ENCODE data around the gene COL8A2. TPM values are rescaled to one million over a fixed set of nuclear protein-coding genes. Genes with fewer than 3 reads are reported as not detected.
"Not testable (repeated sequence)": the region's sequence is repeated elsewhere in the genome, so short reads cannot be mapped to it uniquely, and the experiment has no call there.

The COL8A2 gene
- total RNA-seq, 1 experiment from 2014 or later, result 2.3 TPM

DNA sequence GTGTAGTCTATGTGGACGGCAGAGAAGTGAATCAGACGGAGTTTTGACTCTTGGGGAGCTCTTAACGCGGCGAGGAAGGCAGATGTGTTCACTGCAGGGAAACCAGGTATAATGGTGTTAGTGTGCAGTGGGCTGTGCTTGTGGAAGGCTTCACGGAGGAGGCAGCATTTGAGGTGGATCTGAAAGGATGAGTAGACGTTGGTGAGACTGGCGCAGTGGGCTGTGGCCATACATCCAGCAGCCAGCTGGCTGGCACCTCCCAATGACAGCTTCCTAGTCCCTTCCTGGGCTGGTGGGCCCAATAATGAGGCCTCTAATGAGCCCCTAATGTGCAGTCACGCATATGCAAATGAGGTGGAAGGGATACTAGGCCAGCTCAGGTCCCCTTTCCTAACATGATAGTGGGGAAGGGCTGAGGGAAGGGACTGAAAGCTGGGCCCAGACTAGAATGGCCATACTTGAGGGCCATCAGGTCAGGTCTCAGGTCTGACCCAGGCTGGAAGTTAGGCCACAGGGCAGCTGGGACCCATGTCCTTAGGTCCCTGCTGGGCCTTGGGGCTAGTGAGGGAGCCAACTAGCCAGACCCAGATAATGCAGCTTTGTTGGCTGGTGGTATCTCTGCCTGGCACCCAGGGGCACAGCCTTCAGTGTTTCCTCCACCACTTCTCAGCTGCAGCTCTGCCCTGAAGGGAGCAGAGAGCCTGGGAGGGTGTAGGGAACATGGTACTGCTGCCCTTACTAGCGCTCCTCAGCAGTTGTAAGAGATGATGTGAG, 34.8 kb upstream of the COL8A2 start:
- TF ChIP-seq ZNF416 (CRISPR knock-in tag; IDR thresholded peaks at IDR 0.05) (no peak), OVOL2 (CRISPR knock-in tag; IDR thresholded peaks at IDR 0.05; ENCODE audit: borderline replicate concordance) (no peak), GRHL2 (CRISPR knock-in tag; IDR thresholded peaks at IDR 0.05; ENCODE audit: insufficient replicate concordance, severe bottlenecking) (no peak), GTF2I (CRISPR knock-in tag; conservative IDR thresholded peaks at IDR 0.05) (no peak), CTCF (IDR thresholded peaks at IDR 0.05) (no peak), MLX (CRISPR knock-in tag; IDR thresholded peaks at IDR 0.05) (no peak), SOX15 (CRISPR knock-in tag; IDR thresholded peaks at IDR 0.05) (no peak), NFE2L1 (CRISPR knock-in tag; IDR thresholded peaks at IDR 0.05) (no peak), ZNF423 (CRISPR knock-in tag; IDR thresholded peaks at IDR 0.05) (no peak)
- TF ChIP-seq, protein P1, sequence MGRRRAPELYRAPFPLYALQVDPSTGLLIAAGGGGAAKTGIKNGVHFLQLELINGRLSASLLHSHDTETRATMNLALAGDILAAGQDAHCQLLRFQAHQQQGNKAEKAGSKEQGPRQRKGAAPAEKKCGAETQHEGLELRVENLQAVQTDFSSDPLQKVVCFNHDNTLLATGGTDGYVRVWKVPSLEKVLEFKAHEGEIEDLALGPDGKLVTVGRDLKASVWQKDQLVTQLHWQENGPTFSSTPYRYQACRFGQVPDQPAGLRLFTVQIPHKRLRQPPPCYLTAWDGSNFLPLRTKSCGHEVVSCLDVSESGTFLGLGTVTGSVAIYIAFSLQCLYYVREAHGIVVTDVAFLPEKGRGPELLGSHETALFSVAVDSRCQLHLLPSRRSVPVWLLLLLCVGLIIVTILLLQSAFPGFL (CRISPR knock-in tag; IDR thresholded peaks at IDR 0.05; ENCODE audit: borderline replicate concordance), result no peak
- TF ChIP-seq, protein P2, sequence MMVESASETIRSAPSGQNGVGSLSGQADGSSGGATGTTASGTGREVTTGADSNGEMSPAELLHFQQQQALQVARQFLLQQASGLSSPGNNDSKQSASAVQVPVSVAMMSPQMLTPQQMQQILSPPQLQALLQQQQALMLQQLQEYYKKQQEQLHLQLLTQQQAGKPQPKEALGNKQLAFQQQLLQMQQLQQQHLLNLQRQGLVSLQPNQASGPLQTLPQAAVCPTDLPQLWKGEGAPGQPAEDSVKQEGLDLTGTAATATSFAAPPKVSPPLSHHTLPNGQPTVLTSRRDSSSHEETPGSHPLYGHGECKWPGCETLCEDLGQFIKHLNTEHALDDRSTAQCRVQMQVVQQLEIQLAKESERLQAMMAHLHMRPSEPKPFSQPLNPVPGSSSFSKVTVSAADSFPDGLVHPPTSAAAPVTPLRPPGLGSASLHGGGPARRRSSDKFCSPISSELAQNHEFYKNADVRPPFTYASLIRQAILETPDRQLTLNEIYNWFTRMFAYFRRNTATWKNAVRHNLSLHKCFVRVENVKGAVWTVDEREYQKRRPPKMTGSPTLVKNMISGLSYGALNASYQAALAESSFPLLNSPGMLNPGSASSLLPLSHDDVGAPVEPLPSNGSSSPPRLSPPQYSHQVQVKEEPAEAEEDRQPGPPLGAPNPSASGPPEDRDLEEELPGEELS (CRISPR knock-in tag; IDR thresholded peaks at IDR 0.05), result no peak
- peaks cover 41% of the 10 kb centered on the region for H3K4me1 Mint-ChIP-seq
- no peaks in the 10 kb centered on the region for H3K9me3 Mint-ChIP-seq
- H3K27ac Mint-ChIP-seq, result peak overlapping the region; percentile 81; the same call in 1 of the 2 replicates
- H3K27me3 Mint-ChIP-seq (ENCODE audit: low read depth), result peaks cover 7% of the 10 kb centered on the region
- H3K4me3 Mint-ChIP-seq, result no peak overlapping the region
- DNase-seq (ENCODE audit: low spot score) (no peak), ATAC-seq (no peak)
- H3K36me3 Mint-ChIP-seq, result no peaks in the 10 kb centered on the region
- CTCF ChIA-PET, result interaction anchor here (1.1 to 4.7 kb wide), 10 partner anchors 10 to 144 kb away, joined by 3 to 74 read pairs (median 14); partner anchors contain the start of genes THRAP3 and TRAPPC3
- POLR2A ChIA-PET, result interaction anchor here (3.0 kb wide), 1 partner anchor 10 kb away, joined by 19 read pairs; the partner anchor contains the start of gene TRAPPC3

DNA sequence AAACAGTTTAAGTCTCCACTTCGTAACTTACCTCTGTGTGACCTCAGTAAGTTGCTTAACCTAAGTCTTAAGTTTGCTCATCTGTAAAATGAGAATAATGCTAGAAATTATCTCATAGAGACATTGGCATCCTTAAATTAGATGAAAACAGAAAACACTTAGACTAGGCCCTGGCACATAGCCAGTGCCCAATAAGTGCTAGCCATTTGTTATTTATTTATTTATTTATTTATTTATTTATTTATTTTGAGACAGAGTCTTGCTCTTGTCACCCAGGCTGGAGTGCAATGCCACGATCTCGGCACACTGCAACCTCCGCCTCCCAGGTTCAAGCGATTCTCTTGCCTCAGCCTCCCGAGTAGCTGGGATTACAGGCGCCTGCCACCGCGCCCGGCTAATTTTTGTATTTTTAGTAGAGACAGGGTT, 33.8 kb upstream of the COL8A2 start:
- CTCF ChIA-PET, result interaction anchor here (3.8 to 4.7 kb wide), 2 partner anchors 9 to 30 kb away, joined by 71 to 74 read pairs; partner anchors contain the start of gene TRAPPC3

GRCh38 chr1:36157973-36158826, 33.2 kb upstream of the COL8A2 start:
- DNase-seq (ENCODE audit: low spot score), result no peak
- no peak for ATAC-seq
- Mint-ChIP-seq H3K4me3 (peak overlapping the region; percentile 79), H3K27me3 (ENCODE audit: low read depth) (peaks cover 23% of the 10 kb centered on the region), H3K9me3 (no peaks in the 10 kb centered on the region), H3K4me1 (peaks cover 46% of the 10 kb centered on the region), H3K27ac (no peak overlapping the region), H3K36me3 (no peaks in the 10 kb centered on the region)
- ChIA-PET POLR2A (interaction anchor here (1.8 kb wide), 1 partner anchor 21 kb away, joined by 12 read pairs; no protein-coding TSS in a partner anchor), CTCF (interaction anchor here (1.5 to 2.6 kb wide), 4 partner anchors 18 to 59 kb away, joined by 6 to 20 read pairs (median 9); no protein-coding TSS in a partner anchor)
- TF ChIP-seq SP1 (CRISPR knock-in tag; conservative IDR thresholded peaks at IDR 0.05) (no peak), USF2 (CRISPR knock-in tag; IDR thresholded peaks at IDR 0.05) (no peak), NR2C2 (CRISPR knock-in tag; IDR thresholded peaks at IDR 0.05) (no peak), ESRRA (CRISPR knock-in tag; IDR thresholded peaks at IDR 0.05; ENCODE audit: borderline replicate concordance) (no peak), ZNF263 (CRISPR knock-in tag; IDR thresholded peaks at IDR 0.05; ENCODE audit: low read depth) (no peak)
- TF ChIP-seq, protein P3, sequence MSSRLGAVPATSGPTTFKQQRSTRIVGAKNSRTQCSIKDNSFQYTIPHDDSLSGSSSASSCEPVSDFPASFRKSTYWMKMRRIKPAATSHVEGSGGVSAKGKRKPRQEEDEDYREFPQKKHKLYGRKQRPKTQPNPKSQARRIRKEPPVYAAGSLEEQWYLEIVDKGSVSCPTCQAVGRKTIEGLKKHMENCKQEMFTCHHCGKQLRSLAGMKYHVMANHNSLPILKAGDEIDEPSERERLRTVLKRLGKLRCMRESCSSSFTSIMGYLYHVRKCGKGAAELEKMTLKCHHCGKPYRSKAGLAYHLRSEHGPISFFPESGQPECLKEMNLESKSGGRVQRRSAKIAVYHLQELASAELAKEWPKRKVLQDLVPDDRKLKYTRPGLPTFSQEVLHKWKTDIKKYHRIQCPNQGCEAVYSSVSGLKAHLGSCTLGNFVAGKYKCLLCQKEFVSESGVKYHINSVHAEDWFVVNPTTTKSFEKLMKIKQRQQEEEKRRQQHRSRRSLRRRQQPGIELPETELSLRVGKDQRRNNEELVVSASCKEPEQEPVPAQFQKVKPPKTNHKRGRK (CRISPR knock-in tag; IDR thresholded peaks at IDR 0.05; ENCODE audit: borderline replicate concordance), result no peak
- TF ChIP-seq, protein P2 (CRISPR knock-in tag; IDR thresholded peaks at IDR 0.05), result no peak

More for the DNA sequence above, 33.8 kb upstream of the COL8A2 start:
- DNase-seq (ENCODE audit: low spot score); H3K36me3 Mint-ChIP-seq; H3K27ac Mint-ChIP-seq; H3K9me3 Mint-ChIP-seq; POLR2A ChIA-PET; H3K4me3 Mint-ChIP-seq; ATAC-seq: not testable (repeated sequence)
- H3K27me3 Mint-ChIP-seq (ENCODE audit: low read depth), result peaks cover 16% of the 10 kb centered on the region
- H3K4me1 Mint-ChIP-seq, result peaks cover 46% of the 10 kb centered on the region
